Loucy (cell line): ENCODE results near the gene MYOZ1.

Experiments
- EZH2phosphoT487 ChIP-seq: fragments of 200-600 bp; IDR thresholded peaks from 2 replicates; pipeline ENCODE4 v1.6.1; 2018; ENCODE audit warnings: antibody characterized with exemption, mild to moderate bottlenecking, moderate library complexity, borderline replicate concordance
- TF ChIP-seq, protein P1 (sequence below): fragments of 200-600 bp; sonication (generic); conservative IDR thresholded peaks from 2 replicates; pipeline ENCODE4 v1.5.1; 2014; ENCODE audit warnings: mild to moderate bottlenecking, antibody characterized with exemption, low read length

DNA sequence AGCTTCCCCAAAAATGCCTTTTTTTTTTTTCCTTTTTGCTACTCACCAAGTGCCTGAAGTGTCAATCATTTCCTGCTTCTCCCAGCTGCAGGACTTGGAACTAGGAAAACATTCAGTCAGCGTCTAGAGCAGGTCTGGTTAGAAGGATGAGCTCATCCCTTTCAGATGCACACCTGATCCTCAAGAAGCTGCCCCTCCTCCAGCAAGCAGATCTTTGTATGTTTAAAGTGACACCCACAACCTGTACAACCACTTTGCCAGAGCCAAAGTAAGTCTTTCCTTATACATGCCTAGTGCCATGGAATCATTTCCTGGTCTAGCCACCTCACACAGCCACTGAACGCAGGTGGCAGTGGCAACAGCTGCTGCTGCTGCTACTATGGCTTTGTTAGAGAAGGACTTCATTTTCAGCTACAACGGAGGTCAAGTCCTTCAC, 39.8 kb downstream of the MYOZ1 start:
- TF ChIP-seq, protein P1, sequence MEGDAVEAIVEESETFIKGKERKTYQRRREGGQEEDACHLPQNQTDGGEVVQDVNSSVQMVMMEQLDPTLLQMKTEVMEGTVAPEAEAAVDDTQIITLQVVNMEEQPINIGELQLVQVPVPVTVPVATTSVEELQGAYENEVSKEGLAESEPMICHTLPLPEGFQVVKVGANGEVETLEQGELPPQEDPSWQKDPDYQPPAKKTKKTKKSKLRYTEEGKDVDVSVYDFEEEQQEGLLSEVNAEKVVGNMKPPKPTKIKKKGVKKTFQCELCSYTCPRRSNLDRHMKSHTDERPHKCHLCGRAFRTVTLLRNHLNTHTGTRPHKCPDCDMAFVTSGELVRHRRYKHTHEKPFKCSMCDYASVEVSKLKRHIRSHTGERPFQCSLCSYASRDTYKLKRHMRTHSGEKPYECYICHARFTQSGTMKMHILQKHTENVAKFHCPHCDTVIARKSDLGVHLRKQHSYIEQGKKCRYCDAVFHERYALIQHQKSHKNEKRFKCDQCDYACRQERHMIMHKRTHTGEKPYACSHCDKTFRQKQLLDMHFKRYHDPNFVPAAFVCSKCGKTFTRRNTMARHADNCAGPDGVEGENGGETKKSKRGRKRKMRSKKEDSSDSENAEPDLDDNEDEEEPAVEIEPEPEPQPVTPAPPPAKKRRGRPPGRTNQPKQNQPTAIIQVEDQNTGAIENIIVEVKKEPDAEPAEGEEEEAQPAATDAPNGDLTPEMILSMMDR: no peak
- no peak for TF ChIP-seq EZH2phosphoT487
